ENCODE results near the gene ATXN10. TPM values are rescaled to one million over a fixed set of nuclear protein-coding genes. Genes with fewer than 3 reads are reported as not detected.
A peak's percentile ranks its signal among the peaks of the same experiment; 100 is the strongest.

Gene ATXN10
- total and polyA plus RNA-seq, 2 donors (not counting 1 experiment from before 2014, with no cell fraction given) = 164 to 350 TPM

GRCh38 chr22:45644714-45645113, 26.9 kb upstream of the ATXN10 start:
- Histone ChIP-seq H3K36me3 (ENCODE audit: control insufficient read depth, insufficient read depth, low read length) (no peaks in the 10 kb centered on the region), H3K4me1 (ENCODE audit: control insufficient read depth, extremely low read depth, insufficient read depth, low read length) (no peaks in the 10 kb centered on the region), H4K20me1 (ENCODE audit: control insufficient read depth, extremely low read depth, insufficient read depth, low read length) (no peaks in the 10 kb centered on the region), H2AFZ (ENCODE audit: low read length) (no peak overlapping the region), H3K4me3 (replicated peaks in 1 of 4; ENCODE audit: control extremely low read depth in 1 of 4, insufficient read depth in 1 of 4, low read depth in 3 of 4, low read length in 4 of 4) (no peak overlapping the region), H3K27me3 (ENCODE audit: control insufficient read depth, insufficient read depth, low read length) (peaks cover 4% of the 10 kb centered on the region), H3K79me2 (ENCODE audit: control insufficient read depth, insufficient read depth, low read length) (no peaks in the 10 kb centered on the region), H3K9ac (ENCODE audit: insufficient read depth, low read length) (no peak overlapping the region), H3K4me2 (ENCODE audit: extremely low read depth, insufficient read depth, low read length) (no peak overlapping the region), H3K9me3 (ENCODE audit: control insufficient read depth, insufficient read depth, low read depth, low read length) (no peaks in the 10 kb centered on the region), H3K27ac (ENCODE audit: insufficient read depth, low read length) (no peak overlapping the region)
- DNase-seq (ENCODE audit: low read depth in 2 of 2) = no peak
- TF ChIP-seq EZH2 (IDR thresholded peaks at IDR 0.05; ENCODE audit: low read length, missing control alignments) (no peak), CTCF (conservative IDR thresholded peaks at IDR 0.05 in 1 of 2, IDR thresholded peaks at IDR 0.05 in 1 of 2; ENCODE audit: low read depth in 1 of 2, low read length in 2 of 2) (no peak)

GRCh38 chr22:45645150-45645525, 26.5 kb upstream of the ATXN10 start:
- Histone ChIP-seq H4K20me1 (ENCODE audit: control insufficient read depth, extremely low read depth, insufficient read depth, low read length) (no peaks in the 10 kb centered on the region), H3K4me2 (ENCODE audit: extremely low read depth, insufficient read depth, low read length) (no peak overlapping the region), H3K36me3 (ENCODE audit: control insufficient read depth, insufficient read depth, low read length) (no peaks in the 10 kb centered on the region), H3K9ac (ENCODE audit: insufficient read depth, low read length) (no peak overlapping the region), H3K4me3 (replicated peaks in 1 of 4; ENCODE audit: control extremely low read depth in 1 of 4, insufficient read depth in 1 of 4, low read depth in 3 of 4, low read length in 4 of 4) (no peak overlapping the region), H2AFZ (ENCODE audit: low read length) (no peak overlapping the region), H3K27ac (ENCODE audit: insufficient read depth, low read length) (no peak overlapping the region), H3K9me3 (ENCODE audit: control insufficient read depth, insufficient read depth, low read depth, low read length) (no peaks in the 10 kb centered on the region), H3K79me2 (ENCODE audit: control insufficient read depth, insufficient read depth, low read length) (no peaks in the 10 kb centered on the region), H3K27me3 (ENCODE audit: control insufficient read depth, insufficient read depth, low read length) (peaks cover 6% of the 10 kb centered on the region), H3K4me1 (ENCODE audit: control insufficient read depth, extremely low read depth, insufficient read depth, low read length) (no peaks in the 10 kb centered on the region)
- no peak for DNase-seq (ENCODE audit: low read depth in 2 of 2)
- TF ChIP-seq CTCF (conservative IDR thresholded peaks at IDR 0.05 in 1 of 2, IDR thresholded peaks at IDR 0.05 in 1 of 2; ENCODE audit: low read depth in 1 of 2, low read length in 2 of 2) (no peak), EZH2 (IDR thresholded peaks at IDR 0.05; ENCODE audit: low read length, missing control alignments) (no peak)

- TF ChIP-seq EZH2 (IDR thresholded peaks at IDR 0.05; ENCODE audit: low read length, missing control alignments) (no peak), CTCF (conservative IDR thresholded peaks at IDR 0.05 in 1 of 2, IDR thresholded peaks at IDR 0.05 in 1 of 2; ENCODE audit: low read depth in 1 of 2, low read length in 2 of 2) (peak; percentile 50 to 76)
- no peak overlapping the region for H3K9ac ChIP-seq (ENCODE audit: insufficient read depth, low read length)
These were observed 25.9 kb upstream of the ATXN10 start for GRCh38 chr22:45645526-45646414.

More at GRCh38 chr22:45645526-45646414, 25.9 kb upstream of the ATXN10 start:
- Histone ChIP-seq H3K4me3 (replicated peaks in 1 of 4; ENCODE audit: control extremely low read depth in 1 of 4, insufficient read depth in 1 of 4, low read depth in 3 of 4, low read length in 4 of 4) (no peak overlapping the region), H3K79me2 (ENCODE audit: control insufficient read depth, insufficient read depth, low read length) (no peaks in the 10 kb centered on the region), H4K20me1 (ENCODE audit: control insufficient read depth, extremely low read depth, insufficient read depth, low read length) (no peaks in the 10 kb centered on the region), H2AFZ (ENCODE audit: low read length) (no peak overlapping the region), H3K4me2 (ENCODE audit: extremely low read depth, insufficient read depth, low read length) (no peak overlapping the region), H3K4me1 (ENCODE audit: control insufficient read depth, extremely low read depth, insufficient read depth, low read length) (no peaks in the 10 kb centered on the region), H3K27me3 (ENCODE audit: control insufficient read depth, insufficient read depth, low read length) (peaks cover 6% of the 10 kb centered on the region), H3K36me3 (ENCODE audit: control insufficient read depth, insufficient read depth, low read length) (no peaks in the 10 kb centered on the region), H3K9me3 (ENCODE audit: control insufficient read depth, insufficient read depth, low read depth, low read length) (no peaks in the 10 kb centered on the region), H3K27ac (ENCODE audit: insufficient read depth, low read length) (no peak overlapping the region)
- peak in 1 of 2 donors; percentile 37 for DNase-seq (ENCODE audit: low read depth in 2 of 2)

Data from fibroblast of lung (primary cell).